ENCODE measurements around the gene FERMT2. TPM values are rescaled to one million over a fixed set of nuclear protein-coding genes. Genes with fewer than 3 reads are reported as not detected.
"Not testable (repeated sequence)": the region's sequence is repeated elsewhere in the genome, so short reads cannot be mapped to it uniquely, and the experiment has no call there.

FERMT2 gene
- total RNA-seq, 1 donor: 1.6 TPM

- Histone ChIP-seq H3K4me3 (ENCODE audit: low read length) (no peak overlapping the region), H3K4me1 (ENCODE audit: insufficient read depth, low read length) (no peaks in the 10 kb centered on the region), H3K27me3 (ENCODE audit: insufficient read depth, low read length) (no peaks in the 10 kb centered on the region), H3K9me3 (ENCODE audit: low read depth, low read length) (no peaks in the 10 kb centered on the region)
Observed at GRCh38 chr14:52874389-52874788, 76.5 kb downstream of the FERMT2 start.

- Histone ChIP-seq H3K9me3 (ENCODE audit: low read depth, low read length) (no peaks in the 10 kb centered on the region), H3K4me3 (ENCODE audit: low read length) (no peak overlapping the region), H3K4me1 (ENCODE audit: insufficient read depth, low read length) (no peaks in the 10 kb centered on the region), H3K27me3 (ENCODE audit: insufficient read depth, low read length) (no peaks in the 10 kb centered on the region)
Observed at GRCh38 chr14:52873694-52874093, 77.2 kb downstream of the FERMT2 start.

DNA sequence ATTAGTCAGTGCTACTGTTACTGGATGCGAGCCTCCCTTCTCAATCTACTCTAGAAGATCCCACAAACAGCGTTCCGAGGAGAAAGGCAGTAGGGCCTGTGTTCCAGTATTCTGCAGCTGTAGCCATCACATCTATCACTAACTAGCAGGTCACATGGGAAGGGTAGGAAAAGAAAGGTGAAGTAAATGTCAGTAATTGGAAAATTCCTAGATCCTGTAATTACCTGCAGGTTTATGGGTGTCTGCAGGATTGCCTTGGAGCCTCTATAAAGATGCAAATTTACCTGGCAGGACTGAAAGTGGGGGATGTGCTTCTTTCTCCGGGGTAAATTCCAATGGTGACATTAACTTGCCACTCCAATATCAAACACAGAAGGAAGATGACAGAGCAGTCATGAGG lies 77.8 kb downstream of the FERMT2 start:
- Histone ChIP-seq H3K4me1 (ENCODE audit: insufficient read depth, low read length) (no peaks in the 10 kb centered on the region), H3K9me3 (ENCODE audit: low read depth, low read length) (no peaks in the 10 kb centered on the region), H3K27me3 (ENCODE audit: insufficient read depth, low read length) (no peaks in the 10 kb centered on the region), H3K4me3 (ENCODE audit: low read length) (no peak overlapping the region)

DNA sequence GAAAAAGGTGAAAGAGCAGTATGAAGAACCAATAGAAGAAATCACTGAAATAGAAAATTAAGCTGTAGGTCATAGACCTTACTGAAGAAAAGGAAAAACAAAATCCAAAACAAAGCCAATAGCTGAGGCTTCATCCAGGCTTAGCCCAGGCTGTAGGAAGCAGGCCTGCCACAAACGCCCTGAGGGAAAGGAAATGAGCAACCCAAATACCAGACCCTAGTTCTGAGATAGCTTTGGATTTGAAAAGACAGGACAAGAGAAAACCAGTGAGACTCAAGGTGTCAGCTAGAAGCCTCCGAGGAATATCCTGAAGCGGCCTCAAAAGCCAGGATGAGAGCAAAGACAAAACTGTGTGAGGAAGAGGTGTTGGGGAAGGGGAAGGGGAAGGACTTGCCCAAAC lies 79.2 kb downstream of the FERMT2 start:
- H3K4me1 ChIP-seq (ENCODE audit: insufficient read depth, low read length): no peaks in the 10 kb centered on the region
- no peak overlapping the region for H3K4me3 ChIP-seq (ENCODE audit: low read length)
- H3K9me3 ChIP-seq (ENCODE audit: low read depth, low read length): no peaks in the 10 kb centered on the region
- no peaks in the 10 kb centered on the region for H3K27me3 ChIP-seq (ENCODE audit: insufficient read depth, low read length)

- Histone ChIP-seq H3K4me3 (ENCODE audit: low read length) (no peak overlapping the region), H3K4me1 (ENCODE audit: insufficient read depth, low read length) (no peaks in the 10 kb centered on the region), H3K9me3 (ENCODE audit: low read depth, low read length) (no peaks in the 10 kb centered on the region), H3K27me3 (ENCODE audit: insufficient read depth, low read length) (no peaks in the 10 kb centered on the region)
Observed at GRCh38 chr14:52868911-52869618, 81.8 kb downstream of the FERMT2 start.

DNA sequence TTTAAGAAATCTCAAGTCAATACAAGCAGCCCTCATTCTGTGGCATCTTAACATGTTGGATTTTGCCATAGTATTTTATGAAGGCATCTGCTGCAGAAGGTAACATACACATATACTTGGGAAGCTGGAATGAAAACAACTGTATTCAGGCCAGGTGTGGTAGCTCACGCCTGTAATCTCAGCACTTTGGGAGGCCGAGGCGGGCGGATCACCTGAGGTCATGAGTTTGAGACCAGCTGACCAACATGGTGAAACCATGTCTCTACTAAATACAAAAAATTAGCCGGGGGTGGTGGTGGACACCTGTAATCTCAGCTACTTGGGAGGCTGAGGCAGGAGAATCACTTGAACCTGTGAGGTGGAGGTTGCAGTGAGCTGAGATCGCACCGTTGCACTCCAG lies 86.0 kb downstream of the FERMT2 start:
- not testable (repeated sequence) for H3K4me3 ChIP-seq (ENCODE audit: low read length); H3K27me3 ChIP-seq (ENCODE audit: insufficient read depth, low read length)

DNA sequence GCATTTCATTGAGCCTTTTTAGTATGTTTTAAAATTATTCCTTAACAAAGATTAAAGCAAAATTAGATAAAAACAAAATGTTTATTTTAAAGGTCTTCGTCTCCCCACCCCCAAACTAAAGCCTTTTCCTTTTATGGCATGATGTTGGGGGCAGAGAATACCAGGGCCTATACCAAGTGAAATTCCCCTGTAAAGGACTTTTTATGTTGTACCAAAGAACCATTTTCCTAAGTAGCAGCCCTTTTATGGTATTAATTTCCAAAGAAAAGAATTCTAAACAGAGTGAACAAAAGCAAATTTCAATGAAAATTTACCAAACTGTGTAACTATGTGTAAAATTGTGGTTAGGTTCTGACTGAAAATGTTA lies 87.5 kb downstream of the FERMT2 start:
- no peak overlapping the region for H3K4me3 ChIP-seq (ENCODE audit: low read length)
- H3K9me3 ChIP-seq (ENCODE audit: low read depth, low read length): no peaks in the 10 kb centered on the region
- no peaks in the 10 kb centered on the region for H3K27me3 ChIP-seq (ENCODE audit: insufficient read depth, low read length)
- no peaks in the 10 kb centered on the region for H3K4me1 ChIP-seq (ENCODE audit: insufficient read depth, low read length)

More for the DNA sequence above, 86.0 kb downstream of the FERMT2 start:
- H3K4me1 ChIP-seq (ENCODE audit: insufficient read depth, low read length); H3K9me3 ChIP-seq (ENCODE audit: low read depth, low read length): not testable (repeated sequence)

GRCh38 chr14:52862632-52863333 lies 88.1 kb downstream of the FERMT2 start:
- no peak overlapping the region for H3K4me3 ChIP-seq (ENCODE audit: low read length)
- no peaks in the 10 kb centered on the region for H3K27me3 ChIP-seq (ENCODE audit: insufficient read depth, low read length)
- no peaks in the 10 kb centered on the region for H3K9me3 ChIP-seq (ENCODE audit: low read depth, low read length)
- H3K4me1 ChIP-seq (ENCODE audit: insufficient read depth, low read length): no peaks in the 10 kb centered on the region

- no peak overlapping the region for H3K4me3 ChIP-seq (ENCODE audit: low read length)
- no peaks in the 10 kb centered on the region for H3K9me3 ChIP-seq (ENCODE audit: low read depth, low read length)
- H3K4me1 ChIP-seq (ENCODE audit: insufficient read depth, low read length): no peaks in the 10 kb centered on the region
- H3K27me3 ChIP-seq (ENCODE audit: insufficient read depth, low read length): no peaks in the 10 kb centered on the region
Observed at GRCh38 chr14:52861403-52861802, 89.4 kb downstream of the FERMT2 start.

DNA sequence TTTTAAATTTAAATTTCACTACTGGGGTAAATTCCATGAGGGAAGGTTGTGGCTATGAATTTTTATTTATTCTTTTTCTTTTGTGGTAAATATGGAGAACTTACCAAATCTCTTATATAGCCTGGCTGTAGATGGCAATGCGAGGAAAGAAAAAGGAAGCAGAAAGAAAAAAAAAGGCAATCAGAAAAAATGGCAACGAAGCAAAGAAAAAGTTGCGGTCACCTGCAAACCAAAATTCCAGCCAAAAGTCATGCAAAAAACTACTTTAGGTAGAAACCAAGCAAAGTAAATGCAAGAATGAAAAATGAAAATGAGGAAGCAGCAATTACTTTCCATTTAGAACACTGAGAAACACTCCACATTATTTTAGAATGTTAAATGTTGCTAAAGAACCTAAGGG lies 89.9 kb downstream of the FERMT2 start:
- Histone ChIP-seq H3K27me3 (ENCODE audit: insufficient read depth, low read length) (no peaks in the 10 kb centered on the region), H3K4me1 (ENCODE audit: insufficient read depth, low read length) (no peaks in the 10 kb centered on the region), H3K4me3 (ENCODE audit: low read length) (no peak overlapping the region), H3K9me3 (ENCODE audit: low read depth, low read length) (no peaks in the 10 kb centered on the region)

GRCh38 chr14:52860209-52860608 lies 90.6 kb downstream of the FERMT2 start:
- H3K27me3 ChIP-seq (ENCODE audit: insufficient read depth, low read length): no peaks in the 10 kb centered on the region
- H3K4me3 ChIP-seq (ENCODE audit: low read length): no peak overlapping the region
- no peaks in the 10 kb centered on the region for H3K4me1 ChIP-seq (ENCODE audit: insufficient read depth, low read length)
- no peaks in the 10 kb centered on the region for H3K9me3 ChIP-seq (ENCODE audit: low read depth, low read length)

- H3K4me3 ChIP-seq (ENCODE audit: low read length): no peak overlapping the region
- H3K4me1 ChIP-seq (ENCODE audit: insufficient read depth, low read length): no peaks in the 10 kb centered on the region
- no peaks in the 10 kb centered on the region for H3K27me3 ChIP-seq (ENCODE audit: insufficient read depth, low read length)
- H3K9me3 ChIP-seq (ENCODE audit: low read depth, low read length): no peaks in the 10 kb centered on the region
Observed at GRCh38 chr14:52856139-52856538, 94.7 kb downstream of the FERMT2 start.

GRCh38 chr14:52853522-52853854 lies 97.4 kb downstream of the FERMT2 start:
- Histone ChIP-seq H3K27me3 (ENCODE audit: insufficient read depth, low read length) (no peaks in the 10 kb centered on the region), H3K4me1 (ENCODE audit: insufficient read depth, low read length) (no peaks in the 10 kb centered on the region), H3K9me3 (ENCODE audit: low read depth, low read length) (no peaks in the 10 kb centered on the region), H3K4me3 (ENCODE audit: low read length) (no peak overlapping the region)

DNA sequence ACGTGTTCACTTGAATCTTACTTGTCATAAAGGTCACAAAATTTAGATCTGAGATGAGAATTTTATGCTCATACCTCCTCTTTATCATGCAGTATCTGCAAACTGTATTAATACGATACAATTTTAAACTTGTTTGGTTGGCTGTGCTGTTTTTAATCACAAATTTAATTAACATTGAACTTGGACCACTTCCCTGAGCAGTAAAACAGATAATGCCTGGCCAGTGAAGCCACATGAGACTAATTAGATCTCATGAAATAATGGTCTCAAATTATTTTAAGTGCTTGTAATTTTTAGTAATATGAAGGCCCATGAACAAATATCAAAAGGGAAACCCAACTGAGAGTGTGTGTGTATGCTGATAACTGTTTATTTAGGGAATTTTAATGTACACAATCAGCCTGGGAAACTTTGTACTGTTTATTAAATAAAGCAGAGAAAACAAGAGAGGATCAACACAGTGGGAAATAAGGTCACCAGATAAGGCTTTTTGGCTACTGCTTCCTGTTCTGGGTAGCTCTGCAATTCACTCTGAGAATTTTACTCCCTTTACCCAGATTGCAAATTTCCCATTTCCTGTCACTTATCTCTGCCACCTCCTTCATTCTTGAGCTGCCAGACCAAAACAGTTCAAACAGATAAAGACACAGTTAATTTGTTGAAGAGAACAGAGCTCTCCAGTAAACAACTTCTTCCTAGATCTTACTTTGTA lies 97.9 kb downstream of the FERMT2 start:
- no peaks in the 10 kb centered on the region for H3K4me1 ChIP-seq (ENCODE audit: insufficient read depth, low read length)
- H3K4me3 ChIP-seq (ENCODE audit: low read length): no peak overlapping the region
- no peaks in the 10 kb centered on the region for H3K27me3 ChIP-seq (ENCODE audit: insufficient read depth, low read length)

GRCh38 chr14:52850451-52850909 lies 100.4 kb downstream of the FERMT2 start:
- H3K4me3 ChIP-seq (ENCODE audit: low read length): no peak overlapping the region
- H3K9me3 ChIP-seq (ENCODE audit: low read depth, low read length): no peaks in the 10 kb centered on the region
- H3K4me1 ChIP-seq (ENCODE audit: insufficient read depth, low read length): no peaks in the 10 kb centered on the region
- no peaks in the 10 kb centered on the region for H3K27me3 ChIP-seq (ENCODE audit: insufficient read depth, low read length)

More for the DNA sequence above, 97.9 kb downstream of the FERMT2 start:
- H3K9me3 ChIP-seq (ENCODE audit: low read depth, low read length): no peaks in the 10 kb centered on the region
